ENCODE results near the gene PRM2.

The PRM2 gene

DNA sequence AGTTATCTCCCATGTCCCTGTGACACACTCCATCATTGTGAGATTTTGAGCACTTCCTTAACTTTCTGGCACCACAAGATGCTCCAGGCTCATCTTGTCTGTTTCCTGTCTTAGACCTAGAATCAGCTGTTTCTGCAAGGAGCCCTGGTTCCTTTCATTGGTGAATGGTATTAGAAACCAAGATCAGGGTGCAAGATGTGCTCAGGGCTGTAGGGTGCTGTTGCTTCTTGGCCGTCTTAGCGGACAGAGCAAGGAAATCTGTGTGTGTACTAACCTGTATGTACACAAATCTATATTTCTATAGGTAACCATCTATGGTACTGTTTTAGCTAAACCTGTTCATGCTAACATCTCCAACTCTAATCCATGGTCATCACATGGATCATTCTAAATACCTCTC is 12.9 kb upstream of the PRM2 start:
- no peak for DNase-seq

GRCh38 chr16:11285842-11286241 is 9.6 kb upstream of the PRM2 start:
- no peak for DNase-seq

DNA sequence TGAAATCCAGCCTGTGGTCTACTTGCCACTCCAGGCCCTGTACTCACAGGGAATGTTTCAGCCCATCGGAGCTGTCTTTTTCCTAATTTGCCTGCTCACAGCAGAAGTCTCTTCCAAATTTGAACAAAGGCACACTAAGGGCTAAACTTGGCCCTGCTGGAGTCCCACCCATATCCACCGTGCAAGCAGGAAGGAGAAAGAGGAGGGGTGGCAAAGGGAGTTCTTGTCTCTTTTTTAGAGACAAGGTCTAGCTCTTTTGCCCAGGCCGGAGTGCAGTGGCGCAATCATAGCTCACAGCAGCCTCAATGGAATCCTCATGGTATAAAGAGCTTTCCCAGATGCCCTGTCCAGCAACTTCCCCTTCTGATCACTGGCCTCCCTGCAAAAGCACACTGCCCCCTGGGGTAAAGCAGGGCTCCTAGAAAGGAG is 7.6 kb upstream of the PRM2 start:
- DNase-seq: no peak

DNA sequence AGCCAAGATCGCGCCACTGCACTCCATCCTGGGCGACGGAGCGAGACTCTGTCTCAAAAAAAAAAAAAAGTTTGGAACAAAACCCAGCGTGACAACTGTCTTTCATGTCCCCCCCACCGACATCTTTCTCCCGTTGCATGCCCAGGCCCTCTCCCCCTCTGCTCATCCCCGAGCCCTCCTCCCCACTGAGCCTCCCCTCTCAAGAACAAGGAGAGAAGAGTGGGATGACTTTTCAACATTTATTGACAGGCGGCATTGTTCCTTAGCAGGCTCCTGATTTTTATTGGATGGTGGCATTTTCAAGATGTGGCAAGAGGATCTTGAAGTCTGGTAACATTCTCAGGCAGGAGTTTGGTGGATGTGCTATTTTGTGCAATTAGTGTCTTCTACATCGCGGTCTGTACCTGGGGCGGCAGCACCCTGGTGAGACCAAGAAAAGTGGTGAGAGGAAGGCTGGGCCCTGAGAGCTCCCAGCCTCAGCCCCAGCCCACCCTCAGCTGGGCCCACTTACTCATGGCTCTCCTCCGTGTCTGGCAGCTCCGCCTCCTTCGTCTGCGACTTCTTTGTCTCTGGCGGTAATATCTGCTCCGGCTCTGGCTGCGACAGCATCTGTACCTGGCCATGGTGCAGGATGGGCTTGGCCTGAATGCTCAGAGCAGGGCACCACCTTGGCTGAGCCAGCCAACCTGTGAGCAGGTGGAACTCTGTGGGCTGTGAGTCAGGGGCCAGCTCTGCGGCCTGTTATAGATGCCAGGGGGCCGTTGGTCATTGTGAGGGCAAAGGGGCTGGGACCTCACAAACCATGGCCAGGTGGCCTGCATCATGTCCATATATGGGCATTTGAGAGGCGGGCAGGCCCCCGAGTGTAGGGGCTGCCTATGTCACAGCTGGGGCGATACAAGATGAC is 4.6 kb upstream of the PRM2 start, which contains the start of gene PRM1:
Gene PRM1 (minus strand): TSS at position 715 of the 907 bp plus-strand sequence. CDS start 92 bp downstream, at position 623.
- no peak for DNase-seq

DNA sequence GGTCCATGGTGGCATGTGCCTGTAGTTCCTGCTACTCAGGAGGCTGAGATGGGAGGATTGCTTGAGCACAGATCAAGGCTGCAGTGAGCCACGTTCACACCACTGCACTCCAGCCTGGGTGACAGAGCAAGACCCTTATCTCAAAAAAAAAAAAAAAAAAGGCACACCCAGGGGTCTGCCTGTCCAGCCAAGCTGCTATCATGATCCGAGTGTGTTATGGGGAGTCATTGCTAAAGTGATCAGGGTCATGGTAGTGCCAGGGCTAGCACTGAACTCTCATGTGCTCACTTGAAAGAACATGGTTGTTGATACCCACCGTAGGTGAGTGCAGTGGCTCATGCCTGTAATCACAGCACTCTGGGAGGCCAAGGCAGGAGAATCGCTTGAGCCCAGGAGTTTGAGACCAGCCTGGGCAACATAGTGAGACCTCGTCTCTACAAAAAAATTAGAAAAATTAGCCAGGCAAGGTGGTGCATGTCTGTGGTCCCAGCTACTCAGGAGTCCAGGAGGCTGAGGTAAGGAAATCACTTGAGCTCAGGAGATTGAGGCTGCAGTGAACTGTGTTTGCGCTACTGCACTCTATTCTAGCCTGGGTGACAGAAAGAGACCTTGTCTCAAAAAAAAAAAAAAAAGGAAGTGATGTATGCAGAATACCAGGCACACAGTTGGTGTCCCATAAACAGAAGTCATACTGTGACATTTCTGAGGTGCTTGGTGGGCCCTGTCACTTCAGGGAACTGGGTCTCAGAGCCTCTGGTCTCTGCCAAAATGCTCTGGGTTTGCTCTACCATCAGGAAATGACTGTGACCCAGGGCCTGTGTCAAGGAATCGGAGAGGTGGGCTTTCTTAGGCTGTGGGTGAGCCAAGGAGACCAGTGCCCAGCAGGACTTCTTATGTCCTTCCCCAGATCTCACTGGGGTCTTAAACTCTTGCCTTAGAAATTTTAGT is 2.7 kb upstream of the PRM2 start:
- no peak for DNase-seq

GRCh38 chr16:11277607-11278337 is 1.5 kb upstream of the PRM2 start:
- no peak for DNase-seq

DNA sequence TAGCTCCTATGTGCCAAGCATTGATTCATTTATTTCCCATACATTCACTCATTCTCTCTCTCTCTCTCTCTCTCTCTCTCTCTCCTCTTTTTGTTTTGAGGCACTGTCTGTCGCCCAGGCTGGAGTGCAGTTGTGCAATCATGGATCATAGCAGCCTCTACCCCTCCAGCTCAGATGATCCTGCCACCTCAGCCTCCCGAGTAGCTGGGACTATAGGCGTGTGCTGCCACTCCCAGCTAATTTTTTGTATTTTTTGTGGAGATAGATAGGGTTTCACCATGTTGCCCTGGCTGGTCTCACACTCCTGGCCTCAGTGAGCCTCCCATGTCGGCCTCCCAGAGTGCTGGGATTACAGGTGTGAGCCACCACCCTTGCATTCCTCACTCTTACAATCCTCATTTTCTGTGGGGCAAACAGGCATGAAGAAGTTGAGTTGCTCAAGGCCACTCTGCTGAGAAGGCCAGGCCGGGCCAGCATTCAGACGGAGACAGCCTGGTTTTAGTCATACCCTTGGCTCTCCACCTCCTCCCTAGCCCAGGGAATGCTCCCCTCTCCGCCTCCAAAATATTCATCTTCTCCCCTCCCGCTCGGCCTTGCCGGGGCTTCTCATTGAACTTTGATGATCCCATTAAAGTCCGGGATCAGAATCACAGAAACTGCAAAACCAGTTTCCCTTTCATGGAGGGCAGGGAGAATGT is 765 bp upstream of the PRM2 start:
- DNase-seq: no peak

- no peak for DNase-seq
Measured at GRCh38 chr16:11274964-11275363, 1.3 kb downstream of the PRM2 start.

DNA sequence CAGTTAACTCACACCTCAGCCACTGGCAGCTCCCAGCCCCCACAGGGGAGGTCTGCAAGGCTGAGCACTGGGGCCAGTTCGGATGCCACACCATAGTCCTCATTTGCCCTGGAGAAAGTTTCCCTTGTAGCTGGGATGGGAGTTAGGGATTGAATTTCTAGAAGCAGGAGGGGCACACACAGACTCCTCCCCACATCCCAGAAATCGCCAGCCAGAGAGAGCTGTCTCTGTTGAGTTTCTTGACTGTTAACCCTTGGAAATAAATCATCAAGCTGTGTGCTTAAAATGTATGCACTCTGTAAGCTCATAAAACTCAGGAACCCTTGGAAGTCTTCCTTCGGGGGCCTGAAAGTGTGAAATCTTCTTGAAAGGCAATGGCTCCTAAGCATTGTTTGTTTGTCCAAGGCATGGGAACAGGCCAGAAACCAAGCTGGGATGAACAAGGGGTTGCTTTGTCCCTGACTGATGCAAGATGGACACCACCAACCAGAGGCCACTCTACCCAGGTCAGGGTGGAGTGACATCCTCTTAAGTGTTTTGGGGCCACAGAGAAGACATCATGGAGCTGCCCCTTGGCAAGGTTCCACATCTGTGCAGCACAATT is 2.5 kb downstream of the PRM2 start:
- DNase-seq: no peak

GRCh38 chr16:11272921-11273720 is 3.2 kb downstream of the PRM2 start, which contains the start of gene PRM3:
Gene PRM3, minus strand, starts transcription at chr16:11273629. Its CDS starts 34 bp downstream, at chr16:11273595.
- no peak for DNase-seq

- no peak for DNase-seq
Measured at GRCh38 chr16:11272484-11272883, 3.8 kb downstream of the PRM2 start.

DNA sequence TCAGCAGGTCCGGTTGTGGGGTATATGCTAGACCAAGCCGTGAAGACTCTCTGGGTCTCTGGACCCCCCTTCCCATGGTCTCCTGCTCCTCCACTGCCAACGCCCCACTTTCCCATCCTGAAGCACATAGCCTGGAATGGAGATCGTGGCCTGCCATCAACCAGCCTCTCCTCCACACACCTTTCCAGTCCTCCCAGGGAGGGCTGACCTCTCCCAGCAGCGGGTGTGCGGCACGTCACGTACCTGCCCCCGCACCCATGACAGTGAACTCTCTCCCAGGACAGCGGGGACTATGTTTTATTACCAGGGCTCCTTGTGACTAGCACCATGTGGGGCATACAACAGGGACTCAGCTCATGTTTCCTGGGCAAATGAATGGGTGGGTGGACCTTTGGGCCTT is 4.7 kb downstream of the PRM2 start:
- no peak for DNase-seq

GRCh38 chr16:11270602-11271162 is 5.6 kb downstream of the PRM2 start:
- no peak for DNase-seq

DNA sequence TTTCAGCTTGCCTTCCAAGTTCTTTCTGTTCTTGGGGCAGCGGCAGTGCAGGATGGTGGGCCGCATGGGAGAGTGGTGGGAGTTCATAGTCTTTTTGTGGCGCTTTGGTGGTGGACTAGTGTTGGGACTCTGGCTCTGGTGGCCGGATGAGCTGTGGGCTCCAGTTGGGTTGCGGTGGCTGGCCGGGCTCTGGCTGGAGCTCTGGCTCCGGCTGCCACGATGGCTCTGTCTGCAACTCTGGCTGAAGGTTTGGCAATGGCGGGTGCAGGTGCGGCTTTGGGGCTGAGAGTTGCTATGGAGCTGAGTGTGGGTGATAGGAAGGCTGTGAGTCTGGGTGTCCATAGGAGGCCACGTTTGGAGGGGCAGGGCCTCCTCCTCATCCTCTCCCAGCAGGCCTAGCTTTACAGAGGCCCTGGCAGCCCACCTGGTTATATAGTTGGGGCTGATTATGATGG is 7.3 kb downstream of the PRM2 start, which contains the start of gene TNP2:
Gene TNP2 (minus strand): TSS at position 405 of the 455 bp plus-strand sequence. CDS start 63 bp downstream, at position 342.
- DNase-seq: no peak

GRCh38 chr16:11265124-11265523 is 11.2 kb downstream of the PRM2 start:
- no peak for DNase-seq

GRCh38 chr16:11264155-11264832 is 12.0 kb downstream of the PRM2 start:
- no peak for DNase-seq

DNA sequence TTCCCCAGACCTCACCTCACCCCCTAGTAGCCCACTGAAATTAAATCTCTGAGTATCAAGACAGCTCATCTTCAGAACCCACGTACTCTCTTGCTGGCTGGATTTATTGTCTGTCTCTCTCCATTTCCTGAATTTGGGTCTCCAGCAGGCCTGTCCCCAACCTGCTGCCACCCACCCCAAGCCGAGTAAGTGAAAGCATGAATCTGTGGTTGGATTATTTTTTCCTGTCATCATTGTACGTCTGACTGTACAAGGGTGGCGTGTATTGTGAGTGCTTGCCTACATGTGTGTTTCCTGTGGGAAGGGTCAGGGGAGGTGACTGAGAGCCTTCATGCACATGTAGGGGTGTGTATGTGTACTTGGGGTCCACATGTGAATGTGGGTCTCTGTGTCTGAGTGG is 12.5 kb downstream of the PRM2 start:
- peak; percentile 63 for DNase-seq

DNA sequence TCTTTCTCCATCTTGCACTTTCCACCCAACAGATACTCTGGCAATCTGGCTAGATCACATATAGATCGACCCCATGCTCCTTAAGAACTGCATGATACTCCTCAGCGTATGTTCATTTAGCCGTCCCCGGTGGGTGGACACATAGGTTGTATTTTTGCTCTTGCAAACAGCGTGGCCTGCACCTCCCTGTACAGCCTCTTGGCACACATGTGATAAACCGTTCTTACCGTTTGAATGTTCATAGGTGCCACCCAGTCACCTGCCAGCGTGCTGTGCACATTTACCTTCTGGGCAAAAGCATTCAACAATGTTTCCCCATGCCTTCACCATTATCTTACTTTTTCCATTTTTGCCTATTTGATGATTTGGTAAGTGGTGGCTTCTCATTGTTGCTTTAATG is 13.4 kb downstream of the PRM2 start:
- DNase-seq: no peak

- DNase-seq: no peak
Measured at GRCh38 chr16:11260596-11260966, 15.7 kb downstream of the PRM2 start.
